GM12891 (cell line): ENCODE measurements around the gene KRT35.

ENCODE experiments used
- POLR2A ChIP-seq: IDR thresholded peaks from 2 replicates; pipeline ENCODE4 v1.6.1; 2011; ENCODE audit warnings: low read depth, low read length, control low read depth
- POU2F2 ChIP-seq: IDR thresholded peaks from 2 replicates; pipeline ENCODE4 v1.6.1; 2011; ENCODE audit warnings: low read depth, mild to moderate bottlenecking, control low read depth, low read length, moderate library complexity

DNA sequence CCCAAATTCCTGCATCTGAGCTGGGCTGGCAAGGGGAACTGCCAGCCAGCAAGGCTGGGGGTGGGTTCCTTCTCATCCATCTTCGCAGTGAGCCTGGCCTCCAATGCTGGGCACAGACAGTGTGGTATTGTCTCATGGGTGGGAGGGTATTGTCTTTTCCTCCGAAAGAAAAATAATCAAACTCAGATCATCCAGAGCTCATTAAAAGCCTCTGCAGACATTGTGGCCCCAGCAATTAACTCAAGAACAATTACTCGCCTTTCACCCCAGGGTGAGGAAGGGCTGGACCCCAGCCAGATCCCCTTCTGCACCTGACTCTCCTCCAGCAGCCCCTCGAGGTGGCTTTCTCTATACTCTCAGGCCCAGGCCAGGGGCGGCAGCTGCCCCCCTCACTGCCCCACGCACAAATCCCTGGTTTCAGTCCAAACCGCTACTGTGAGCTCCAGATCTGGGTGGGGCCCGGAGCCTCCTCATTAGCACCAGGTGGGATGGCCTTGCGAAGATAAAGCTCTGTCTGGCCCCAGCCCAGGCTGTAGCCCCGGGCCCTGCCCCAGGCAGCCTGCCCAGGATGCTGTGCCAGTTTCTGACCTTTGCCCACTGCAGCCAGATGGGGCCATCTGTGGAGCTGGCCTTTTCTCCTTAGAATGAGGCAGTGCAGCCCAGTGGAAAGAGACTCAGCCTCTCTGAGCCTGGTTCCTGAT is 40.0 kb upstream of the KRT35 start:
- TF ChIP-seq POU2F2 (no peak), POLR2A (no peak)
